ENCODE measurements around the gene SLC25A21.

The SLC25A21 gene

DNA sequence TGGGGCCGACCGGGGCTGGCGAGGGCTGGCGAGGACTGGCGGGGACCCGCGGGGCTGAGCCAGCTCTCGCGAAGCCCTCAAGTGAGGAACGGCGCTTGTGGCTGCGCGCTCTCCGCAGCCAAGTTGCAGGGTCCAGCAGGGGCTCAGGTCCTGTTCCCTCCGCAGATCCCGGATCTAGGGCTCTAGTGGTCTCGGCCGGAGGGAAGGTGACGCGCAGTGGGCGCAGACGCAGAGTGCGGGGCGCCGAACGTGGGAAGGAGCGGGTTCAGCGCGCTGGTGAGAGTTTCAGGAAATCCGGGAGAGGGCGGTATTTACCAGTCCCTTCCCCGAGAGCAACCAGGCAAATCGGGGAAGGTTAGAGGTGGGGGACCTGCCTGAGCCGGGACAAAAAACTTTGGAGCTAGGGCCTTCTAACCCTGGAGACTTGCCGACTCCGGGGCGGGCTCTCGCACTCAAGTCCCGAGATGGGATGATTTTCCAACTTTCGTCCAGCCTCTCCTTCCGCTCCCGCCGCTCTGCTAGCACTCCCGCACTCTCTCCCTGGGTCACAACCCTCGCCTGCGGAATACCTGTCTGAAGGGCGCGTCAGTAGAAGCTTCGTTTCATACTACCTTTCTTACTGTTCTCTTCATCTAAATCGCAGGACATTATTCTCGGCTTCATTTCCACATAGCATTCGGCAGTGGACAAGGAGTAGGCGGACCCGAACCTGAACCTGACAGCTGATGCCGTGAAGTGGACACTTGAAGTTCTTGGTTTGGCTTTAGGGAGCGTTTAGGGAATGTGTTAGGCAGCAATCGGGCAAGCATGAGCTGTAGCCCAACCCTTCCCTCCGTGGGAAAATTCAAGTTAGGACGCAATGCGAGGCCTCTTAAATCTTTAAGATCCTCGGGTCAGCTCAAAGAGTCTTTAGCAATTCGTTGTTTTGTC lies 524.3 kb downstream of the SLC25A21 start:
- DNase-seq (ENCODE audit: low read depth), result no peak

DNA sequence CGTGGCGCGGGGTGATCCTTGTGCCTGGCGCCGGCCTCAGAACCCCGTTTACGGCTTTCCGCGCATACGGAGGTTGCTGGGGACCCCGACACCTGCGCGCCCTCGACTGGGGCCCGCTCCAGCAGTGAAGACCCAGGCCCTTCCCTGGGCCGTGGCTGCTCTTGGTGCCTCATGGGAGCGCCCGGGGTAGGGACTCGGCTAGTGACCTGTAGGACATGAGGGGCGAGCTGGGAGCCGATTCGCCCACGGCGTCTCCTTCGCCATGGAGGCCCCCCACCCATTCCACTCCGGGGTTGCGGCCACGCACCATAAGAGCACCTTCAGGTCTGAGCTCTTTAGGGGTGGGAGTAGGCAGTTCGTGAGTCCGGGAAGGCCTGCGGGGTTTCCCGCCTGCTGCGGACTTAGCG lies 525.0 kb downstream of the SLC25A21 start:
- DNase-seq (ENCODE audit: low read depth), result no peak

- DNase-seq (ENCODE audit: low read depth), result no peak
Observed at GRCh38 chr14:36646664-36647416, 525.6 kb downstream of the SLC25A21 start.

DNA sequence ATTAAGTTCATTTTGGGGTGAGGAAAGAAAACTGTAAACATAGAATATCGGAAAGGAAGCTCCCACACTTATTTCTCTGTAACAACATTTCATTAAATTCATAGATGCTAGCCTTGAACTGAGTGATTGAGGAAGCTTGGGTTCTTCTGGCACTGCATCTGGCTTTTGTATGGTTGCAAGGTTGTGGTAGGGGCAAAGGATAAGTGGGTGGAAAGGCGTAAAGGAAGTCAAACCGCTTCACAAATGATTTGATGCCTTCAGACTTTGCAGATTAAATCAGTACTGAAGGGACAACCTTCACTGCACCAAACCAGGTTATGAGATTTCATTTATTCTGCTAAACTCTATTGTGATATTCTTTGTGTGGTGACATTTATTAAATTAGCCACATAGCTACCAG lies 538.8 kb downstream of the SLC25A21 start:
- DNase-seq (ENCODE audit: low read depth), result no peak

Data from stimulated activated CD8-positive, alpha-beta memory T cell treated with anti-CD3 and anti-CD28 coated beads, Interleukin-4, amount 100 ng/mL, for 24 hours (primary cell).